WTC11 (cell line): ENCODE data around the gene TPX2. TPM values are rescaled to one million over a fixed set of nuclear protein-coding genes. Genes with fewer than 3 reads are reported as not detected.

Experiments
- ATAC-seq: fragments of 200-7000 bp; cut with Tn5 transposase; 2 replicates; pipeline ENCODE4 v1.10.0; 2021; ENCODE audit warnings: mild to moderate bottlenecking, moderate library complexity
- CTCF ChIA-PET: fragments of 300-600 bp; sonication (Branson Sonifier 250); formaldehyde crosslinking; loops from one replicate; lab custom pipeline; 2021; ENCODE audit warnings: antibody characterized with exemption; lab: Charles Lee
- POLR2A ChIA-PET: fragments of 350-600 bp; sonication (Branson Sonifier 250); formaldehyde crosslinking; loops from one replicate; lab custom pipeline; 2021; ENCODE audit warnings: antibody characterized with exemption; lab: Charles Lee
- DNase-seq: peaks from one replicate; pipeline ENCODE4 v3.0.0; 2021; ENCODE audit warnings: low spot score
- H3K27ac Mint-ChIP-seq: 2 replicates; pipeline ENCODE4 v1.8.0; 2021; ENCODE audit warnings: mixed read lengths
- H3K27me3 Mint-ChIP-seq: 2 replicates; pipeline ENCODE4 v1.8.0; 2021; ENCODE audit warnings: low read depth, mild to moderate bottlenecking, moderate library complexity, mixed read lengths
- H3K36me3 Mint-ChIP-seq: 2 replicates; pipeline ENCODE4 v1.8.0; 2021; ENCODE audit warnings: mixed read lengths
- H3K4me1 Mint-ChIP-seq: 2 replicates; pipeline ENCODE4 v1.8.0; 2022; ENCODE audit warnings: mixed read lengths
- H3K4me3 Mint-ChIP-seq: 2 replicates; pipeline ENCODE4 v1.8.0; 2021; ENCODE audit warnings: mild to moderate bottlenecking, moderate library complexity, mixed read lengths
- H3K9me3 Mint-ChIP-seq: 2 replicates; pipeline ENCODE4 v1.8.0; 2021; ENCODE audit warnings: mixed read lengths
- ATF6 ChIP-seq: sonication (generic); formaldehyde crosslinking; IDR thresholded peaks from 2 replicates; pipeline ENCODE4 v1.8.1; 2023; ENCODE audit warnings: mild to moderate bottlenecking, missing genetic modification reagents
- CREM ChIP-seq: sonication (generic); formaldehyde crosslinking; IDR thresholded peaks from 2 replicates; pipeline ENCODE4 v1.8.1; 2022; ENCODE audit warnings: mild to moderate bottlenecking, missing genetic modification reagents, moderate library complexity
- IRF1 ChIP-seq: sonication (generic); formaldehyde crosslinking; IDR thresholded peaks from 2 replicates; pipeline ENCODE4 v1.8.0; 2023; ENCODE audit warnings: missing genetic modification reagents
- JAZF1 ChIP-seq: fragments of 250-450 bp; sonication (Bioruptor Pico); IDR thresholded peaks from 2 replicates; pipeline ENCODE4 v1.9.0; 2021; ENCODE audit warnings: moderate library complexity, mild to moderate bottlenecking, inconsistent platforms
- NFE2L1 ChIP-seq: sonication (generic); formaldehyde crosslinking; IDR thresholded peaks from 2 replicates; pipeline ENCODE4 v1.8.1; 2023; ENCODE audit warnings: missing genetic modification reagents
- NR1H2 ChIP-seq: sonication (generic); formaldehyde crosslinking; IDR thresholded peaks from 2 replicates; pipeline ENCODE4 v1.9.0; 2021; ENCODE audit warnings: mild to moderate bottlenecking, moderate library complexity, missing genetic modification reagents
- NR2C2 ChIP-seq: sonication (generic); formaldehyde crosslinking; IDR thresholded peaks from 2 replicates; pipeline ENCODE4 v1.8.0; 2022; ENCODE audit warnings: mild to moderate bottlenecking, missing genetic modification reagents
- SMAD3 ChIP-seq: sonication (generic); formaldehyde crosslinking; IDR thresholded peaks from 2 replicates; pipeline ENCODE4 v1.8.0; 2022; ENCODE audit warnings: missing genetic modification reagents, mild to moderate bottlenecking, borderline replicate concordance
- SMAD4 ChIP-seq: sonication (generic); formaldehyde crosslinking; IDR thresholded peaks from 2 replicates; pipeline ENCODE4 v1.8.0; 2022; ENCODE audit warnings: mild to moderate bottlenecking, missing genetic modification reagents
- TEAD4 ChIP-seq: sonication (generic); formaldehyde crosslinking; IDR thresholded peaks from 2 replicates; pipeline ENCODE4 v1.8.0; 2022; ENCODE audit warnings: mild to moderate bottlenecking, missing genetic modification reagents
- ZNF396 ChIP-seq: fragments of 250-450 bp; sonication (Bioruptor Pico); IDR thresholded peaks from 2 replicates; pipeline ENCODE4 v1.8.0; 2021; ENCODE audit warnings: mild to moderate bottlenecking, moderate library complexity, borderline replicate concordance
- total RNA-seq: library from RNA; stranded (reverse); gene quantifications from 3 replicates; pipeline ENCODE4 v1.2.3, GENCODE V29; 2021
- TF ChIP-seq, protein P1 (sequence below): fragments of 250-450 bp; sonication (Bioruptor Pico); IDR thresholded peaks from 2 replicates; pipeline ENCODE4 v2.1.2; 2022; ENCODE audit warnings: mild to moderate bottlenecking, moderate library complexity
- TF ChIP-seq, protein P2 (sequence below): fragments of 250-450 bp; sonication (Bioruptor Pico); IDR thresholded peaks from 2 replicates; pipeline ENCODE4 v1.8.0; 2021; ENCODE audit warnings: mild to moderate bottlenecking
- TF ChIP-seq, protein P3 (sequence below): sonication (generic); formaldehyde crosslinking; conservative IDR thresholded peaks from 2 replicates; pipeline ENCODE4 v1.8.1; 2023; ENCODE audit warnings: mild to moderate bottlenecking, low read depth, missing genetic modification reagents, moderate library complexity
- TF ChIP-seq, protein P4 (sequence below): sonication (generic); formaldehyde crosslinking; IDR thresholded peaks from 2 replicates; pipeline ENCODE4 v1.8.0; 2023; ENCODE audit warnings: missing genetic modification reagents, mild to moderate bottlenecking, borderline replicate concordance
- TF ChIP-seq, protein P5 (sequence below): sonication (generic); formaldehyde crosslinking; IDR thresholded peaks from 2 replicates; pipeline ENCODE4 v1.8.0; 2023; ENCODE audit warnings: mild to moderate bottlenecking, missing genetic modification reagents
- TF ChIP-seq, protein P6 (sequence below): fragments of 250-450 bp; sonication (Bioruptor Pico); IDR thresholded peaks from 2 replicates; pipeline ENCODE4 v1.9.0; 2021; ENCODE audit warnings: mild to moderate bottlenecking

TPX2 gene
- total RNA-seq, 1 experiment from 2014 or later = 123 TPM

GRCh38 chr20:31747640-31748039, 8.6 kb downstream of the TPX2 start:
- TF ChIP-seq, protein P1, sequence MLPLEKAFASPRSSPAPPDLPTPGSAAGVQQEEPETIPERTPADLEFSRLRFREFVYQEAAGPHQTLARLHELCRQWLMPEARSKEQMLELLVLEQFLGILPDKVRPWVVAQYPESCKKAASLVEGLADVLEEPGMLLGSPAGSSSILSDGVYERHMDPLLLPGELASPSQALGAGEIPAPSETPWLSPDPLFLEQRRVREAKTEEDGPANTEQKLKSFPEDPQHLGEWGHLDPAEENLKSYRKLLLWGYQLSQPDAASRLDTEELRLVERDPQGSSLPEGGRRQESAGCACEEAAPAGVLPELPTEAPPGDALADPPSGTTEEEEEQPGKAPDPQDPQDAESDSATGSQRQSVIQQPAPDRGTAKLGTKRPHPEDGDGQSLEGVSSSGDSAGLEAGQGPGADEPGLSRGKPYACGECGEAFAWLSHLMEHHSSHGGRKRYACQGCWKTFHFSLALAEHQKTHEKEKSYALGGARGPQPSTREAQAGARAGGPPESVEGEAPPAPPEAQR (CRISPR knock-in tag) = no peak
- TF ChIP-seq NR1H2 (CRISPR knock-in tag) (no peak), SMAD4 (CRISPR knock-in tag) (no peak), ZNF396 (no peak), SMAD3 (CRISPR knock-in tag) (no peak), NFE2L1 (CRISPR knock-in tag) (no peak), TEAD4 (CRISPR knock-in tag) (no peak), ATF6 (no peak), JAZF1 (CRISPR knock-in tag) (no peak)
- TF ChIP-seq, protein P2, sequence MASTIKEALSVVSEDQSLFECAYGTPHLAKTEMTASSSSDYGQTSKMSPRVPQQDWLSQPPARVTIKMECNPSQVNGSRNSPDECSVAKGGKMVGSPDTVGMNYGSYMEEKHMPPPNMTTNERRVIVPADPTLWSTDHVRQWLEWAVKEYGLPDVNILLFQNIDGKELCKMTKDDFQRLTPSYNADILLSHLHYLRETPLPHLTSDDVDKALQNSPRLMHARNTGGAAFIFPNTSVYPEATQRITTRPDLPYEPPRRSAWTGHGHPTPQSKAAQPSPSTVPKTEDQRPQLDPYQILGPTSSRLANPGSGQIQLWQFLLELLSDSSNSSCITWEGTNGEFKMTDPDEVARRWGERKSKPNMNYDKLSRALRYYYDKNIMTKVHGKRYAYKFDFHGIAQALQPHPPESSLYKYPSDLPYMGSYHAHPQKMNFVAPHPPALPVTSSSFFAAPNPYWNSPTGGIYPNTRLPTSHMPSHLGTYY (CRISPR knock-in tag) = no peak
- Mint-ChIP-seq H3K4me1 (peaks cover 5% of the 10 kb centered on the region), H3K9me3 (no peaks in the 10 kb centered on the region), H3K27me3 (no peaks in the 10 kb centered on the region), H3K36me3 (peaks cover 31% of the 10 kb centered on the region), H3K4me3 (no peak overlapping the region), H3K27ac (peak overlapping the region; percentile 34; the same call in 1 of the 2 replicates)
- no peak for ATAC-seq
- POLR2A ChIA-PET = no interaction called here
- DNase-seq = no peak
- CTCF ChIA-PET = interaction anchor here (1.0 to 2.6 kb wide), 4 partner anchors 24 to 114 kb away, joined by 3 to 15 read pairs (median 8); no protein-coding TSS in a partner anchor

GRCh38 chr20:31749223-31749622, 10.1 kb downstream of the TPX2 start:
- DNase-seq (no peak), ATAC-seq (no peak)
- POLR2A ChIA-PET = no interaction called here
- CTCF ChIA-PET = interaction anchor here (0.6 to 2.6 kb wide), 4 partner anchors 22 to 115 kb away, joined by 4 to 15 read pairs (median 6); no protein-coding TSS in a partner anchor
- Mint-ChIP-seq H3K4me3 (no peak overlapping the region), H3K4me1 (peaks cover 5% of the 10 kb centered on the region), H3K36me3 (peaks cover 30% of the 10 kb centered on the region), H3K27ac (no peak overlapping the region), H3K27me3 (no peaks in the 10 kb centered on the region), H3K9me3 (no peaks in the 10 kb centered on the region)
- TF ChIP-seq CREM (CRISPR knock-in tag) = no peak
- TF ChIP-seq IRF1 (CRISPR knock-in tag) = no peak
- TF ChIP-seq, protein P3, sequence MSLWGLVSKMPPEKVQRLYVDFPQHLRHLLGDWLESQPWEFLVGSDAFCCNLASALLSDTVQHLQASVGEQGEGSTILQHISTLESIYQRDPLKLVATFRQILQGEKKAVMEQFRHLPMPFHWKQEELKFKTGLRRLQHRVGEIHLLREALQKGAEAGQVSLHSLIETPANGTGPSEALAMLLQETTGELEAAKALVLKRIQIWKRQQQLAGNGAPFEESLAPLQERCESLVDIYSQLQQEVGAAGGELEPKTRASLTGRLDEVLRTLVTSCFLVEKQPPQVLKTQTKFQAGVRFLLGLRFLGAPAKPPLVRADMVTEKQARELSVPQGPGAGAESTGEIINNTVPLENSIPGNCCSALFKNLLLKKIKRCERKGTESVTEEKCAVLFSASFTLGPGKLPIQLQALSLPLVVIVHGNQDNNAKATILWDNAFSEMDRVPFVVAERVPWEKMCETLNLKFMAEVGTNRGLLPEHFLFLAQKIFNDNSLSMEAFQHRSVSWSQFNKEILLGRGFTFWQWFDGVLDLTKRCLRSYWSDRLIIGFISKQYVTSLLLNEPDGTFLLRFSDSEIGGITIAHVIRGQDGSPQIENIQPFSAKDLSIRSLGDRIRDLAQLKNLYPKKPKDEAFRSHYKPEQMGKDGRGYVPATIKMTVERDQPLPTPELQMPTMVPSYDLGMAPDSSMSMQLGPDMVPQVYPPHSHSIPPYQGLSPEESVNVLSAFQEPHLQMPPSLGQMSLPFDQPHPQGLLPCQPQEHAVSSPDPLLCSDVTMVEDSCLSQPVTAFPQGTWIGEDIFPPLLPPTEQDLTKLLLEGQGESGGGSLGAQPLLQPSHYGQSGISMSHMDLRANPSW (CRISPR knock-in tag) = no peak
- TF ChIP-seq, protein P4, sequence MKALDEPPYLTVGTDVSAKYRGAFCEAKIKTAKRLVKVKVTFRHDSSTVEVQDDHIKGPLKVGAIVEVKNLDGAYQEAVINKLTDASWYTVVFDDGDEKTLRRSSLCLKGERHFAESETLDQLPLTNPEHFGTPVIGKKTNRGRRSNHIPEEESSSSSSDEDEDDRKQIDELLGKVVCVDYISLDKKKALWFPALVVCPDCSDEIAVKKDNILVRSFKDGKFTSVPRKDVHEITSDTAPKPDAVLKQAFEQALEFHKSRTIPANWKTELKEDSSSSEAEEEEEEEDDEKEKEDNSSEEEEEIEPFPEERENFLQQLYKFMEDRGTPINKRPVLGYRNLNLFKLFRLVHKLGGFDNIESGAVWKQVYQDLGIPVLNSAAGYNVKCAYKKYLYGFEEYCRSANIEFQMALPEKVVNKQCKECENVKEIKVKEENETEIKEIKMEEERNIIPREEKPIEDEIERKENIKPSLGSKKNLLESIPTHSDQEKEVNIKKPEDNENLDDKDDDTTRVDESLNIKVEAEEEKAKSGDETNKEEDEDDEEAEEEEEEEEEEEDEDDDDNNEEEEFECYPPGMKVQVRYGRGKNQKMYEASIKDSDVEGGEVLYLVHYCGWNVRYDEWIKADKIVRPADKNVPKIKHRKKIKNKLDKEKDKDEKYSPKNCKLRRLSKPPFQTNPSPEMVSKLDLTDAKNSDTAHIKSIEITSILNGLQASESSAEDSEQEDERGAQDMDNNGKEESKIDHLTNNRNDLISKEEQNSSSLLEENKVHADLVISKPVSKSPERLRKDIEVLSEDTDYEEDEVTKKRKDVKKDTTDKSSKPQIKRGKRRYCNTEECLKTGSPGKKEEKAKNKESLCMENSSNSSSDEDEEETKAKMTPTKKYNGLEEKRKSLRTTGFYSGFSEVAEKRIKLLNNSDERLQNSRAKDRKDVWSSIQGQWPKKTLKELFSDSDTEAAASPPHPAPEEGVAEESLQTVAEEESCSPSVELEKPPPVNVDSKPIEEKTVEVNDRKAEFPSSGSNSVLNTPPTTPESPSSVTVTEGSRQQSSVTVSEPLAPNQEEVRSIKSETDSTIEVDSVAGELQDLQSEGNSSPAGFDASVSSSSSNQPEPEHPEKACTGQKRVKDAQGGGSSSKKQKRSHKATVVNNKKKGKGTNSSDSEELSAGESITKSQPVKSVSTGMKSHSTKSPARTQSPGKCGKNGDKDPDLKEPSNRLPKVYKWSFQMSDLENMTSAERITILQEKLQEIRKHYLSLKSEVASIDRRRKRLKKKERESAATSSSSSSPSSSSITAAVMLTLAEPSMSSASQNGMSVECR (CRISPR knock-in tag) = no peak
- TF ChIP-seq, protein P5, sequence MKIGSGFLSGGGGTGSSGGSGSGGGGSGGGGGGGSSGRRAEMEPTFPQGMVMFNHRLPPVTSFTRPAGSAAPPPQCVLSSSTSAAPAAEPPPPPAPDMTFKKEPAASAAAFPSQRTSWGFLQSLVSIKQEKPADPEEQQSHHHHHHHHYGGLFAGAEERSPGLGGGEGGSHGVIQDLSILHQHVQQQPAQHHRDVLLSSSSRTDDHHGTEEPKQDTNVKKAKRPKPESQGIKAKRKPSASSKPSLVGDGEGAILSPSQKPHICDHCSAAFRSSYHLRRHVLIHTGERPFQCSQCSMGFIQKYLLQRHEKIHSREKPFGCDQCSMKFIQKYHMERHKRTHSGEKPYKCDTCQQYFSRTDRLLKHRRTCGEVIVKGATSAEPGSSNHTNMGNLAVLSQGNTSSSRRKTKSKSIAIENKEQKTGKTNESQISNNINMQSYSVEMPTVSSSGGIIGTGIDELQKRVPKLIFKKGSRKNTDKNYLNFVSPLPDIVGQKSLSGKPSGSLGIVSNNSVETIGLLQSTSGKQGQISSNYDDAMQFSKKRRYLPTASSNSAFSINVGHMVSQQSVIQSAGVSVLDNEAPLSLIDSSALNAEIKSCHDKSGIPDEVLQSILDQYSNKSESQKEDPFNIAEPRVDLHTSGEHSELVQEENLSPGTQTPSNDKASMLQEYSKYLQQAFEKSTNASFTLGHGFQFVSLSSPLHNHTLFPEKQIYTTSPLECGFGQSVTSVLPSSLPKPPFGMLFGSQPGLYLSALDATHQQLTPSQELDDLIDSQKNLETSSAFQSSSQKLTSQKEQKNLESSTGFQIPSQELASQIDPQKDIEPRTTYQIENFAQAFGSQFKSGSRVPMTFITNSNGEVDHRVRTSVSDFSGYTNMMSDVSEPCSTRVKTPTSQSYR (CRISPR knock-in tag) = no peak
- TF ChIP-seq, protein P6, sequence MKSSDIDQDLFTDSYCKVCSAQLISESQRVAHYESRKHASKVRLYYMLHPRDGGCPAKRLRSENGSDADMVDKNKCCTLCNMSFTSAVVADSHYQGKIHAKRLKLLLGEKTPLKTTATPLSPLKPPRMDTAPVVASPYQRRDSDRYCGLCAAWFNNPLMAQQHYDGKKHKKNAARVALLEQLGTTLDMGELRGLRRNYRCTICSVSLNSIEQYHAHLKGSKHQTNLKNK (CRISPR knock-in tag) = no peak
- TF ChIP-seq NR2C2 = no peak
